NCI-H1048 (cell line): ENCODE data around the gene STK38.

Experiments used
- DNase-seq: peaks from one replicate; lab custom pipeline; 2025; lab: John Stamatoyannopoulos, UW

STK38 gene

GRCh38 chr6:36563928-36564284 lies 16.6 kb upstream of the STK38 start:
- no peak for DNase-seq

DNA sequence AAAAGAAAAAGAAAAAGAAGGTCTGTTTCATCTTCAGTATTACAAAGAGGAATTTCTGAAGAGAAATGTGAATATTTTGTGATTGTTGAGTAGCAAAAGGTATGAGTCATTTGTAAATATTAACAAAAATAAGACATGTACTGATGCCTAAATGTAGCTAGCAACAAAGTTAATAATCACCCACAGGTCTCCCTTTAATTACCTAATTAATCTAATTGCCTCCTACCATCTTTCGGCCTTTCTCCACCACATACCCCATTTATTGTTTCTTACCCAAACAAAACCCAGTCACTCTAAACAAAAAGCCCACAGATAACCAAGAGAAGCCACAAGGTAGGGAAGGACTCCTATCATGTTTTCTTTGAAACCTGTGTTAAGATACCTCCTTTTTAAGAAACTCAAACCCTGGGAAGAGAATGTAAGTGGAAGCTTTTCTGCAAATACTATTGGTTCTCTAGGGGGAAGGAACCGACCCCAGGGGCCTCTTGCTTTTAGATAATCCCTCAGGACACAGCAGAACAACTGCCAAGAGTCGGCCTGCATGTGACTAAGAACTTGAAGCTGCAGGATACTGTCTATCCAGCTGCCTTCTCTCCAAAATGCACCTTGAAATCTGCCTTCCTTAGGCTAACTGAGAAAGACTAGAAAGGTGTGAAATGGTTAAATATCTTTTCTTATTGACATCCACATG lies 16.1 kb upstream of the STK38 start:
- DNase-seq: no peak

GRCh38 chr6:36560822-36561221 lies 13.5 kb upstream of the STK38 start:
- DNase-seq: no peak

GRCh38 chr6:36559011-36559793 lies 11.9 kb upstream of the STK38 start:
- DNase-seq: no peak

DNA sequence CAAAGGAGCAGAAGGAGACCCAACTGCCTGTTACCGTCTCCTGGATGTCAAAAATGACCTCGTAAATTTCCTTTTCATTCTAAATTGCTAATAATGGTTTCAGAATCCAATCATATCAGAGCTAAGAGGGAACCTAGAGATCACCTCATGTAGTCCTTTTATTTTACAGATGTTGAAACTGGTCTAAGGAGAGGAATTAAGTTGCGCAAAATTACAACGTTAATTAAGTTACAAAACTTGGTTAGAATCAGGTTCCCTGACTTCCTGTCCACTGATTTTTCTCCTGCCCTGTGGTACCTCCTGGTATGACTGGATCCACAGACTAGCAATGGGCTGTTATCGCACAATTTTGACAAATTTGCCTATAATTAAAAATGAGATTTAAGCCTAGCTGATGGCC lies 9.0 kb upstream of the STK38 start:
- DNase-seq: no peak

DNA sequence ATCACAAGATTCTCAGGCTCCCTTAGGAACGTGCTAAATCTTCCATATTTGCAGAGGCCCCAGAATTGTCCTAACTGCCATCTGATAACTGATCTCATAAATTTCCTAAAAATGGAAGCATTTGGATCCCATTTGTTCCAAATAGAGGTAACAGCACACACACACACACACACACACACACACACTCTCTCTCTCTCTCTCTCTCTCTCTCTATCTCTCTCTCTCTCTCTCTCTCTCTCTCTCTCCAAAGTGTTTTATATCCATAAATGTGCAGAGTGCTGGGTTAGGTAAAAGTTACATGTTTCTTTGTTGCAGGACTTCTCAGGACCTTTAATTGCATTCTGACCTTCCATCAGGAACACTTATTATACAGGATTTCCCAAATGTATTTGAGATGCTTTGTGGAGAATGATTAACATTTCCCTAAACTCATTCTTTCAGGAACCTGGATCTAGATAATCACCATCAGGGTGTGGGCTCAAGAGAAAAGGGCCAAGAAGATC lies 8.5 kb upstream of the STK38 start:
- no peak for DNase-seq

GRCh38 chr6:36550473-36551000 lies 3.3 kb upstream of the STK38 start:
- DNase-seq: no peak

DNA sequence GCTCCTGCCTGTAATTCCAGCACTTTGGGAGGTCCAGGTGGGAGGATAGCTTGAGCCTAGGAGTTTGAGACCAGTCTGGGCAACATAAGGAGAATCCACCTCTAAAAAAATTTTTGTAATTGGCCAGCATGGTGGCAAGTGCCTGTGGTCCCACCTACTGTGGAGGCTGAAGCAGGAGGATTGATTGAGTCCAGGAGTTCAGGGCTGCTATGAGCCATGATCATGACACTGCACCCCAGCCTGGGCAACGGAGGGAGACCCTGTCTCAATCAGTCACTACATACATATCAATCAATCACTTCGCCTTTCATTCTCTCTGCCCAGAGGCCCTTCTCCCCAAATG lies 1.1 kb upstream of the STK38 start:
- DNase-seq: no peak

- no peak for DNase-seq
Measured at GRCh38 chr6:36547646-36548400, 544 bp upstream of the STK38 start.

- no peak for DNase-seq
Measured at GRCh38 chr6:36546308-36546919, 865 bp downstream of the STK38 start.

DNA sequence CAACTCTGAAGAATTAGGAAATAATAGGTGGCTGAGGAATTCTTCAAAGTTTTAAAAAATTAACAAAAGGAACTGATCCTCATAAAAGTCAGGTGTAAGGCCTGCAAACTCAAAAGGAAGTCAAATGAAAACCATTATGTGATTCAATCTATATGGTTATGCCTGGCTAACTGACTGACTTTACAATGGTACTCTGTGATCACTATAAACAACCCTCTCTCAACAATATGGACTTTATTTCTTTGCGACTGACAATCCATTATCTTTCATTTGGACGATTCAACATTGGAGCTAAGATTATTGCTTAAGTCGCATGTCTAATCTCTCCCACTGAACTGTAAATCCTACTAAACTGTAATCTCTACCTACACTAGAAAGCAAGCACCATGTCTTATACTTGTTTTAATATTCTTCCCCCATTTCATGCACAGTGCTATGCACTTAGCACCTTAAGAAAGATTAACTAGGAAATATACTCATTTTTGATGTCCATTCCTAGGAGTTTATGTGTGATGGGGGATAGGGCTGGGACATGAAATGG lies 1.4 kb downstream of the STK38 start:
- no peak for DNase-seq

DNA sequence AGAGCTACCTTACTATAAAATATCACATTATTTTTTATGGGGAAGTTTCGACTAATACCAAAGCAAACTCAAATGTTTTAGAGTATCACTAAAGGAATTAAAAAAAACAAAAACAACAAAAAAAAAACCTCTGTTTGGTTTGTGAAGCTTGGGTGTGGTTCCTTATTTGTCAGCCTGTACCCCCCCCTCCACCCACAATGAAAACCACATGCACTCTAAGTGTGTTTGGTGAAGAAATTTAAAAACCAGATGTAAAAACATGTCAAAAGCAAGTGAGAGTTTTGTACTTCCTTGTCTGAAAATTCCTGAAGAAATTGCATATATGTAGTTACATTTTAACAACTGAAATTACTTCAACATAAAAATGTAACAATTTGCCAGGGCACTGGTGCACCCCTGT lies 3.1 kb downstream of the STK38 start:
- DNase-seq: no peak

DNA sequence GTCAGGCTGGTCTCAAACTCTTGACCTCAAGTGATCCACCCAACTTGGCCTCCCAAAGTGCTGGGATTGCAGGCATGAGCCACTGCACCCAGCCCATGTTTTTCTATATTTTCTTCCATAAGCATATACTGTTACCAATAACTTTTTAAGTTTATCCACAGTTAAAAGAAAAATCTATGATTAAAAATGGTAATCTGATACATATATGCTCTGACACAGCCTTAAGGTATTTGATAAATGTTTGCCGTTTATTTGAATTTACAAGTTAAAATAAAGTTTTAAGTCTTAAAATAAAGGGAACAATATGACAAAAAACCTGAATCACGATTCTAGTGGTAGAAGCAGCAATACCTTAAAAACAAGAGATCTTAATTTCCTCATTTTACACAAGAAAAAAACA lies 5.2 kb downstream of the STK38 start:
- DNase-seq: no peak

DNA sequence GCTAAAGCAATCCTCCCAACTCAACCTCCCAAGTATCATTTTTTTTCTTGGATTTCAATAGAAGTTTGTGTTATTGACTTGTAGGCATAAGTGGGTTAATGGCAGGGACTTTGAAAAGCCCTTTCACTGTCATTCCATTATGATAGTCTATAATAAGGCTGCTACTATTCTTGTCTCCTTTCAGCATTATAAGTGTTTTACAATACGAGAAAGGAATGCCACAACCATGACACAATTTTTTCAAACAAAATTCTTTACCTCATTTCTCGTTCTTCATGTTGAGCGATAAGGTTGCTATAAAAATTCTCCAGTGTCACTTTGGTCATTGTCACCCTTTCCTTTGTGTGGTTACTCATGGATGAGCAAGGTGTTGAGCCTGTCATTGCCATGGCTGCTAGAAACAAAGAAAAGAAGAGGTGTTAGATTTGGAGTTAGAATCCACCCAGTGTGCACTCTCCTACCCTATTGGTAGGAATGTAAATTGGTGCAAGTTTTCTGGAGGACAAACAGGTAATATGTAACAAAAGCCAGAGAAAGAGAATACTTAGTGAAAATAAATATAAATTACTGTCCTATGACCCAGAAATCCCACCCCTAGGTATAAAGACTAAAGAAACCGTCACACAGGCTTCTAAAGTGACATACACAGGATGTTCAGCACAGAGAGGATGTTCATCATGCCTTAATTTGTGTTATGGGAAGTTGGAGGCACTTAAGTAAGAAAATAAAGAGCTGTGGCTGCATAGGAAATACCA lies 7.3 kb downstream of the STK38 start:
- no peak for DNase-seq

- DNase-seq: no peak
Measured at GRCh38 chr6:36536873-36537547, 10.3 kb downstream of the STK38 start.

GRCh38 chr6:36533321-36533720 lies 14.0 kb downstream of the STK38 start:
- DNase-seq: no peak

- DNase-seq: no peak
Measured at GRCh38 chr6:36526066-36526465, 21.2 kb downstream of the STK38 start.

DNA sequence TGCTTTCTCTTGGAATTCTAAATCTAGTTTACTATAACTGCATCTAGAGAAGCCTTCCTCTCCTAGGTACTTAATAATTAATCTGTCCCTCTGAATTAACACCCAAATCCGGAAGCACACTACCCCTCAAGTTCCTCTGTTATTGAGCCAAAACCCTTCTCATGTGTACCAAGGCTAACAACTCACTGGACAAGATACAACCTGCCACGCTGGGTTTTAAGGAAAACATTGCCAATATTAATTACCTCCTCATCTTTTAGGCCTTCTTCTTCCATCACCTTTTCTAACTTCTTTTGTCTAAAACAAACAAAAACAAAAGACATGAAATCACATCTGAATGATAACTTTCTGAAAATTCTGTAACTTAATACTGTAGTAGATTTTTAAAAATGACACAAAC lies 21.9 kb downstream of the STK38 start:
- no peak for DNase-seq

- no peak for DNase-seq
Measured at GRCh38 chr6:36524871-36525270, 22.4 kb downstream of the STK38 start.

DNA sequence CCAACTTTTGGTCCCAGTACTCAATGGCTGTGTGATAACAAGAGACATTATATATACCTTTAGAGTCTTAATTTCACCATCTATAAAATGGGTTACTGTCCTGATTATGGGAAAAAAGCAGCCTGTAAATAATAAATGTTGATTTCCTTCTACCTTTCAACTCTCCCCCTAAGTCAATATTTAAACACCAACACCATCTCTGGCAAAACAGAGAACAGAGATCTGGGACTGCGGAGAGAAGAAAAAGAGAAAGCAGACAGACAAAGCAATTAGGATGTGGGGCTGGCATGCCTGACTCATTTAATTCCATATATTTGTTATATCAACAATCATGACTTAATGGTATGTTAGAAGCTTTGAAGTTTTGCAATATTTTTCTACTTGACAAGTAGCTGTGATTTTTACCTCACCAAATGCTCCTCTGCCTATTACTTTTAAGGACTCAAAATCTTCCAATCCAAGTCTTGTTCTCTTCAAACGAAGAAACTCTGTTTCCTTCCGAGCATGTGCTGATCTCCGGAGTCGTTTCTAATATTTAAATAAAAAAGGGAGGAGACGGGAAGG lies 23.3 kb downstream of the STK38 start:
- no peak for DNase-seq
